Retinal pigment epithelial cell (primary cell): ENCODE measurements around the gene GRIA1.

Experiments
- DNase-seq: peaks from one replicate; pipeline ENCODE4 v3.0.0-alpha.2; 2010; ENCODE audit warnings: low read depth
- H3K4me3 ChIP-seq: 2 replicates; pipeline ENCODE4 v1.5.1; 2011; ENCODE audit warnings: mild to moderate bottlenecking, low read length, control low read depth, moderate library complexity
- TF ChIP-seq, protein P1 (sequence below): conservative IDR thresholded peaks from 2 replicates; pipeline ENCODE4 v1.5.1; 2011; ENCODE audit warnings: low read depth, low read length, control low read depth, inconsistent platforms

The GRIA1 gene

DNA sequence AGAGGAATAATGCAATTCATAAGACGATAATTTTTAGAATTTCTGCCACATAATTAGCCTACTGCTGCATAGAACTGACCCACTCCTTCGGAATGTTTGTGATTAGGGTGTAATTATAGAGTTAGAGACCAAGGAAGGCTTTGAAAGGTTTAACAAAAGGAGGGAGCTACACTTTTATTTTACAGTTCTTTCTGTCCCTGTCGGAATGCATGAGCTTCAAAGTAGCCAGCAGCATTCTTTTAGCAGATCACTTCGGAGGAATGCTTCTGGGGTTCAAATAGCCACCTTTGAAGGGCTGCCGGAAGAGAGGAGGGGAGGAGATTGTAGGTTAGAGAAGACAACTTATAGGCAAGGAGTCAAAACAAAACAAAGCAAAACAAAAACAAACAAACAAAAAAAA lies 168.1 kb downstream of the GRIA1 start:
- no peak overlapping the region for H3K4me3 ChIP-seq
- TF ChIP-seq, protein P1, sequence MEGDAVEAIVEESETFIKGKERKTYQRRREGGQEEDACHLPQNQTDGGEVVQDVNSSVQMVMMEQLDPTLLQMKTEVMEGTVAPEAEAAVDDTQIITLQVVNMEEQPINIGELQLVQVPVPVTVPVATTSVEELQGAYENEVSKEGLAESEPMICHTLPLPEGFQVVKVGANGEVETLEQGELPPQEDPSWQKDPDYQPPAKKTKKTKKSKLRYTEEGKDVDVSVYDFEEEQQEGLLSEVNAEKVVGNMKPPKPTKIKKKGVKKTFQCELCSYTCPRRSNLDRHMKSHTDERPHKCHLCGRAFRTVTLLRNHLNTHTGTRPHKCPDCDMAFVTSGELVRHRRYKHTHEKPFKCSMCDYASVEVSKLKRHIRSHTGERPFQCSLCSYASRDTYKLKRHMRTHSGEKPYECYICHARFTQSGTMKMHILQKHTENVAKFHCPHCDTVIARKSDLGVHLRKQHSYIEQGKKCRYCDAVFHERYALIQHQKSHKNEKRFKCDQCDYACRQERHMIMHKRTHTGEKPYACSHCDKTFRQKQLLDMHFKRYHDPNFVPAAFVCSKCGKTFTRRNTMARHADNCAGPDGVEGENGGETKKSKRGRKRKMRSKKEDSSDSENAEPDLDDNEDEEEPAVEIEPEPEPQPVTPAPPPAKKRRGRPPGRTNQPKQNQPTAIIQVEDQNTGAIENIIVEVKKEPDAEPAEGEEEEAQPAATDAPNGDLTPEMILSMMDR, result no peak
- DNase-seq, result peak; percentile 88

DNA sequence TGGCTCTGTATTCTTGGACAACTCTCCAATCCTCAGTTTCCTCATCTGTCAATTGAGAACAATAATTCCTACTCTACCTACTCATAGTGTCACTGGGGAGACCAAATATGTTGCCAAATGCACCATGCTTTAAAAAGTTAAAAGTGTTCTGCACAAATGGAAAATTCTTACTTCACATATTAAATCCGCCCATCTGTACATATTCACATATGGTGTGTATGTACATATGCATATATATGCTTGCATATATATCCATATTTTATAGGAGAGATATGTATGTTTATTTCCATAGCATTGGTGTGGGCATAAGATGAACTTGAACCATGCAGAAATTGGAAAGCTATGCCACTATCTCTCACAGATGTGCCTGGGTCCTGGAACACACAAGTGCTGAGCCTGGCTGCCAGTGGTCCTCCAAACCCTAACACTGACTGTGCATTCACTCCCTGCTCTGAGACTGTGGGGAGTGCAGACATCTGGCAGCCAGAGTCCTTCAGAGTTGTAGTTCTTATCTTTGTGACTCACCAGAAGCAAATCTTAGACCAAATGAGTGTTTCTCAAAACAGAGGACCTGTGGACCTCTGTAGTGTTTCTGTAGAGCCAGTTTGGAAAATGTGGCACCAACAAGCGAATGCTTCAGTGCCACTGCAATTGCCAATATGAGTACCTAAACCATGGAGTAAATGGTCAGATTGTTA lies 168.7 kb downstream of the GRIA1 start:
- DNase-seq, result peak; percentile 28

DNA sequence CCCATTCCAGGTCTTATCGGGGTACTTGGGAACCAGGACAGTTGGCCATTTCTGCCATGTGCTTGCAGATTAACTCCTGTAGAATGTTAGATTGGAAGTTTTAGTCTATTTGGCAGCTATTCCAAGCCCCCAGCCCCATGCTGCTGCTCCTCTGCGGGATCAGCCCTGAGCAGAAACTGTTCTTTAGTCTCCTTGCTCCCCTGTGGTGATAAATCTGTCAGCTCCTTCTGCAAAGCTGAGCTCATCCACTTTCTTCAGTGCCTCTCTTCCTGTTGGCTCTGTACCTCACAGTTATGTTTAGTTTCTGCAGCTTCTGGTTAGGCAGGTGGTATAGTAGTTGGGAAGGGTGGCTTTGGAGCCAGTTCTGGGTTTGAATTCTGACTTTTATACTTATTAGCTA lies 170.4 kb downstream of the GRIA1 start:
- TF ChIP-seq, protein P1, result no peak
- no peak overlapping the region for H3K4me3 ChIP-seq
- no peak for DNase-seq

More for the DNA sequence above, 168.7 kb downstream of the GRIA1 start:
- H3K4me3 ChIP-seq, result no peak overlapping the region
- TF ChIP-seq, protein P1, result no peak

DNA sequence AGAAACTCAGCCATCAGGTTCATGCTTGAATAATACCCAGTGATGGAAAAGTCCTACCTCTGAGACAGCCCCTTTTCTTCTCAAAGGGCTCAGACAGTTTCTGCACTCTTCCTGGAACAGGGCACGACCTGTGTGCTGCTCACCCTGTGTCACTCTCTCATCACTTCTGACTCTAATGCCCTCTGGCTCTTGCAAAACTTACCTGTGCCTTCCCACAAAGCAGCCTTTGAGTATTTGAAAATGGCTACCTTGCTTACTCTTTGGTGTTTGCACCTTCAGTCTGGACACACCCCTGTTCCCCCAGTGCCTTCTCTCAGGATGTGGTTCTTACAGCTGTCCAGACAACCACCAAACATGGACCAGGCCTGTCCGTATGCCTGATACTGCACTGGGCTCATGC lies 171.4 kb downstream of the GRIA1 start:
- no peak for DNase-seq
- TF ChIP-seq, protein P1, result no peak

DNA sequence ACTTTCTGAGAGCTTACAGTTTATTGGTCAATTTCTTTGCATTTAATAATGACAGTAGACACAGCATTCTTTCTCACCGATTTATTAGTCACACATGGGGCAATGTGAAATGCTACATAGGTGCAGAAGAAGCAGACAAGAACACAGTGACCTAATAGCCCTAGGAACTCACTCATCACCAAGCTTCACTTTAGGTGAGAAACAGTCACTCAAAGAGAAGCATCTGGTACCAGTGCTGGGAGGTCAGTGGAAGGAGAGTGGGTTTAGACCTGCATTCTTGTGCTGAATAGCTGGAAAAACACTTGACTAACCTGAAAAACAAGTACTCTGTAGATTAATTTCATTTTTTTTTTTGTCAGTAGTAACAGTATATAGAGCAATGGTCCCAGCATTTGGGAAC lies 179.6 kb downstream of the GRIA1 start:
- DNase-seq, result no peak
- TF ChIP-seq, protein P1, result no peak
- no peak overlapping the region for H3K4me3 ChIP-seq

More for the DNA sequence above, 171.4 kb downstream of the GRIA1 start:
- H3K4me3 ChIP-seq, result no peak overlapping the region

DNA sequence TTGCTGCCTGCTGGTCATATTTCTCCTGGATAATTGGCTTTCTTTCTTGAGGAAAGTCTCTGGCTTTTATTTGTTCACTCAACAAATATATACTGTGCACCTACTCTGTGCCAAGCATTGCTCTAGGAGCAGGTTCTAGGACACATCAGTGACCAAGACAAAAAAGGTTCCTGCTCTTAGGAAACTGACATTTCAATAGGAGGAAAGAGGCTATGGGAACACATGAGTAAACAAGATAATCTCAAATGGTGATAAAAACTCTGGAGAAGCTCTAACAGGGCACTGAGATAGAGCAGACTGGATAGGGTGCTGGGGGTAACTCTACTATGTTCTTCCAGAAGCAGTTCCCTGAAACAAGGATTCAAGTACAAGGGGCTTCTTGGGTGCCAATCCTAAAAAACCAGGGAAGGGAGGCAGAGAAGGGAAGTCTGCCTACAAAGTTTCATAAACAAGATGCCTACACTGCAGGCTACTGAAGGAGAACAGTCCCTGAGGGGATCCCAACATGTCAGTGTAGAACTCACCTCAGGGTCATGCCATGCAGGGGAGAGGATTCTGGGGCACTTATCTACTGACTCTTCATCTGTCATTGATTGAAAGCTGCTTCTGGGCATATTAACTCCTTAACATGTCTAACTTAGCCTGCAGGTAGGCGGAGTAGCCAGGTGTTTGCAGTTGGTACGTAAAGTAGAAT lies 181.3 kb downstream of the GRIA1 start:
- DNase-seq, result no peak
- TF ChIP-seq, protein P1, result no peak
- no peak overlapping the region for H3K4me3 ChIP-seq

DNA sequence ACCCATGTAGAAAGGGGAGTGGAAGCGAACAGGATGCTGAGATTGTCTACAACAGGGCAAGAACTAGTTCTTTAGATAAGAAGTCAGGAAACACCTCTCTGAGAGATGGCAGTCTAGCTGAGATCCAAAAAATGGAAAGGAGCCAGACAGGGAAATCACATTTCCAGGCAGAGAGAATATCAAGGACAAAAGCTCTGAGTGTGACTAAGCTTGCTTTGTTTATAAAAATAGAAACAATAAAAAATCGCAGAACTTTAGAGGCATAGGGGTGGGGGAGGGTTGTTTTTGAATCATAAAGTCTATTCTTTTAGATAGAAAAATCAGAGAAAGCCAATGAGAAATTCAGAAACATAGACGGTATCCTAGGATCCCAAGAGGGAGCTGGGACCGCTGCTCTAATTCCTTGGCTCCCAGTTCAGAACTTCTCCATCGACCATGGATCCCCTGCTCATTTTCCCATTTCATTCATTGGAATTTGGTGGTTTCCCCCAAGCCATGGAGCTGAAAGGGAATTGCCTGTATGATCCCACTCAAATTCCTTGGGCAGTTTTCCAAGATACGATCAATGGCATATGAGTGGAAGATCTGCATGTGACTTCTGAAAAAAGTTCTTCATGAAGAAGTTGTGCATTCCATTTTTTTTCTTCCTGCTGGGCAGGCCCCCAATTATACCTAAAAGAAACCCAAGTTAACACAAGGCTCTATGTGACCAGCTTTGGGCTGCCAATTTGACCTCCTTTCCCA lies 182.0 kb downstream of the GRIA1 start:
- TF ChIP-seq, protein P1, result no peak
- H3K4me3 ChIP-seq, result no peak overlapping the region
- DNase-seq, result no peak
